GM18909 (cell line): ENCODE measurements around the gene FAM180B.

Source experiments
- ATAC-seq: cut with Tn5 transposase; IDR thresholded peaks from one replicate; pipeline ENCODE4 v1.9.1; 2021; ENCODE audit warnings: mild to moderate bottlenecking; ENCODE audit not compliant: unreplicated experiment, poor library complexity

Gene FAM180B

GRCh38 chr11:47566149-47566698 lies 20.3 kb upstream of the FAM180B start:
- no peak for ATAC-seq

GRCh38 chr11:47569646-47570045 lies 16.8 kb upstream of the FAM180B start:
- no peak for ATAC-seq

GRCh38 chr11:47570651-47571356 lies 15.7 kb upstream of the FAM180B start:
- no peak for ATAC-seq

GRCh38 chr11:47571357-47571729 lies 15.1 kb upstream of the FAM180B start:
- no peak for ATAC-seq

GRCh38 chr11:47571895-47572294 lies 14.6 kb upstream of the FAM180B start:
- ATAC-seq = no peak

GRCh38 chr11:47572715-47573255 lies 13.7 kb upstream of the FAM180B start:
- ATAC-seq = no peak

- no peak for ATAC-seq
Measured at GRCh38 chr11:47573321-47573720, 13.2 kb upstream of the FAM180B start.

- no peak for ATAC-seq
Measured at GRCh38 chr11:47577460-47578041, 8.9 kb upstream of the FAM180B start.

- ATAC-seq = peak; percentile 93
Measured at GRCh38 chr11:47578524-47579494, 7.7 kb upstream of the FAM180B start, which contains the start of the genes KBTBD4 and NDUFS3. TSS of gene KBTBD4 (minus strand) at chr11:47578970. CDS start at chr11:47578951, 19 bp downstream. TSS of gene NDUFS3 (plus strand) at chr11:47579074. CDS start at chr11:47579092, 18 bp downstream.

GRCh38 chr11:47583844-47584243 lies 2.6 kb upstream of the FAM180B start:
- ATAC-seq = no peak

GRCh38 chr11:47587039-47587716 lies 700 bp downstream of the FAM180B start:
- no peak for ATAC-seq

GRCh38 chr11:47587723-47588326 lies 1.3 kb downstream of the FAM180B start:
- ATAC-seq = no peak

GRCh38 chr11:47589118-47589517 lies 2.6 kb downstream of the FAM180B start:
- no peak for ATAC-seq

- no peak for ATAC-seq
Measured at GRCh38 chr11:47589584-47589976, 3.1 kb downstream of the FAM180B start.

GRCh38 chr11:47589977-47590861 lies 3.7 kb downstream of the FAM180B start:
- no peak for ATAC-seq

- no peak for ATAC-seq
Measured at GRCh38 chr11:47591764-47592163, 5.3 kb downstream of the FAM180B start.

GRCh38 chr11:47592251-47592650 lies 5.8 kb downstream of the FAM180B start:
- ATAC-seq = no peak

- ATAC-seq = no peak
Measured at GRCh38 chr11:47592970-47593369, 6.5 kb downstream of the FAM180B start.
